Measurements from ENCODE around the gene TJP3.
A peak's percentile ranks its signal among the peaks of the same experiment; 100 is the strongest.

Gene TJP3

DNA sequence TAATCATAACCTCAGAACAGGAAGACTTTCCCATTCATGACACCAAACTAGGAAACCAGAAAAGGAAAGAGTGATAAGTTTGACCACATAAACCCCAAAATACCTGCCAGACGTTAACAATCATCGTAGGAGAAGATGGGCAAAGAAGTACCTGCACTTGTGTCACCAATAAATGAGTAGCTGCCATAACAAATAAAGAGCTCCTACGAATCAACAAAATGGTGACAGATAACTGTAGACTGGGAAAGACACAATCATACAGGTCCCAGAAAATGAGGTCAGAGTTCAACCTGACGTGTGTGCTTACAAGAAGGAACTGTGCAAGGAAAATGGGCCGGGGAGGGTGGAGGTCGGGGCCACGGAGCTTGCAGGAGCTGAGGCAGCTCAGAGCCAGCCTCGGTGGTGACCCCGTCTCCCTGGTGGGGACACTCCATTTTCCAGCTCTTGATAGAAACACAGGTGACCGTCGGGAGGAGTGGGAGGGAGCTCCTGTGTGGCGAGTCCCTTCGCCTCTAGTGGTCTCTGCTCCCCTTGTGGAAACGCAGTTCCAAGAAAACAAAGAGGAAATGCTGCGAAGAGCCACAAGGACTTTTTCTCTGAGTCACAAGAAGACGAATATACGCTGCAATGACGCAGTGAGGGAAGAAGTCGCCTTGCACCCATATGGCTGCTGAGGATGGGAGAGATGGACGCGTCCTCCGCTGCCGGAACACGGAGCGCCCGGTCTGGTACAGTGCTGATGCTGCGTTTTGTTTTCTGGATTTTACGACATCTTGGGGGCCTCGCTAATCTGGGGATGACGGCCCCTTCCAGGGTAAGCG is 17.4 kb upstream of the TJP3 start:
- no peak for DNase-seq (ENCODE audit: low read depth in 2 of 2, low spot score in 1 of 2)

GRCh38 chr19:3691372-3691716 is 16.8 kb upstream of the TJP3 start:
- no peak for DNase-seq (ENCODE audit: low read depth in 2 of 2, low spot score in 1 of 2)

DNA sequence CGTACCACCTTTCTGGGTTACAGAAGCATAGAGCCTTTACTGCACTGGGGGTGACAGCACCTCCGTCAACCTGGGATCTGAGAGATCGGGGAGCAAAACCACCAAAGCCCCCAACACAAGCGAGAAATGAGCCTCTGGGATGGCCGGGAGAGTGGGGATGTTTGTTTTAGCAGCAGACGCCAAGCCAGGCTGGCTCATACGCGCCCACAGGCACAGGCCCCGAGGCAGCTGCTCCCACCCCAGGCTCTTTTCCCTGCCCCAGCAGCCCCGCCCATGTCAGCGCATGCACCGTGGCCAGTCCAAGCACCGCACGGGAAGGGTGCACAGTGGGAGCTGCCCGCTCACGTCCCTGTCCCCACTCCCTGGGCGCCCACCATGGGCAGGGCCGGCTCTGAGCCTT is 16.5 kb upstream of the TJP3 start:
- no peak for DNase-seq (ENCODE audit: low read depth in 2 of 2, low spot score in 1 of 2)

DNA sequence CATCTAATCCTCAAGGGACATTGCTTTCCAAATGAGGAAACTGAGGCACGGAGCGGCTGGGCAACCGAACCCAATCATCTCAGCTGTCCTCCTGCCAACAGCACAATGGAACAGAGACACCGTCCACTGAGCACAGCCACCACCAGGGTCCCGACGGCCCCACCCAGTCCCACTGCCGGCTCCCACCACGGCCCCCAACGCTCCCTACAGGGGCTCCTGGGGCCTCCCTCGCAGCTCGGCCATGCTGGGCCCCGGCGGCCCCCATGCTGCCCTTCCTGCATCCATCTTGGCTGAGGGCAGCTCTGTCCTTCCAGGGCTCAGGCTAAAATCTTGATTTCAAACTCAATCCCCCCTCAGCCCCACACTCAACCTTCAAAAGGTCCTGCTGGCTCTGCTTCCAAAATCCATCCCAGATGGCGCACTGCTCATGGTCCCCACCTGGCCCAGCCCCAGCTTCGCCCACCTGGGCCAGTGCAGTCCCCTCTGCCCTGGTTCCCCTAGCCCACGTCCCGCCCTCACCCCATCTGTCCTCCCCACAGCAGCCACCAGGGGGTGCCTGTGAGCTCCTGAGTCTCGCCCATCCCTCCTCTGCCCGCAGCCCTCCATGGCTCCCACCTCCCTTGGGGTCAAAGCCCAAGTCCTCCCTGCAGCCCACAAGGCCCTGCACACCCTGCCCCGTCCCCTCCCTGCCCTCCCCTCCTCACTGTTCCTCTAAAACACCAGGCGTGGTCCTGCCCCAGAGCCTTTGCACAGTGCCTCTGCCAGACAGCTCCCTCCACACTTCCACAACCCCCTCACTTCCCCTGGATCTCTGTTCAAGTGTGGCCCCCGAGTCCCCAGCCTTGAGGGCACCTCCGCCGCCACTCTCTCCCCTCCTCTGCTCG is 15.8 kb upstream of the TJP3 start:
- peak in 1 of 2 donors; percentile 31 for DNase-seq (ENCODE audit: low read depth in 2 of 2, low spot score in 1 of 2)

- no peak for DNase-seq (ENCODE audit: low read depth in 2 of 2, low spot score in 1 of 2)
Measured at GRCh38 chr19:3693025-3693925, 14.9 kb upstream of the TJP3 start.

- DNase-seq (ENCODE audit: low read depth in 2 of 2, low spot score in 1 of 2): no peak
Measured at GRCh38 chr19:3694361-3695123, 13.6 kb upstream of the TJP3 start.

DNA sequence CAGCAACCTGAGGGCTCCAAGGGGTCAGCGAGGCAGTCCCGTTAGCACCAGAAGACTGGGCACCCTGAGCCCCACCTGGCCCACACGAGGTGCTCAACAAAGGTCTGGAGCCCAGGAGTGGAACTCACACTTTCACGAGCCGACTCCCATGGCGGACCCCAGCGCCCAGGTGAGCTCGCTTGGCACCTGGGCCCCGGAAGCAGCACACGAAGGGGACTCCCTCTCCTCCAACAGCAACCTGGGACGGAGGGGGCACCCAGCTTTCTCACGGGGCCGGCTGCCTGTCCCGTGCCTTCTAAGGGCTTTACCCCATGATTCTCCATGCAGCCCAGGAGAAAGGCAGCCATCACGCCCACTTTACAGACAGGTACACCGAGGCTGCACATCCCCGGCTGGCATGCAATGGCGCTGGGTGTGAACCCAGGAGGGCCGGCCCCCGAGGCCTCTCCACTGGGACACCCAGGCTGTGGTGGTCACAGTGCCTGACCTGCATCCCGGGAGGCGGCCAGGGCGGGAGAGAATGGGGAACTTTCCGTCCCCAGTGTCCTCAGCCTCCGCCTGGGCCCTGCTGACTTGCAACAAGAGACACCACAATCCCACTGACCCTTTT is 13.0 kb upstream of the TJP3 start:
- DNase-seq (ENCODE audit: low read depth in 2 of 2, low spot score in 1 of 2): no peak

DNA sequence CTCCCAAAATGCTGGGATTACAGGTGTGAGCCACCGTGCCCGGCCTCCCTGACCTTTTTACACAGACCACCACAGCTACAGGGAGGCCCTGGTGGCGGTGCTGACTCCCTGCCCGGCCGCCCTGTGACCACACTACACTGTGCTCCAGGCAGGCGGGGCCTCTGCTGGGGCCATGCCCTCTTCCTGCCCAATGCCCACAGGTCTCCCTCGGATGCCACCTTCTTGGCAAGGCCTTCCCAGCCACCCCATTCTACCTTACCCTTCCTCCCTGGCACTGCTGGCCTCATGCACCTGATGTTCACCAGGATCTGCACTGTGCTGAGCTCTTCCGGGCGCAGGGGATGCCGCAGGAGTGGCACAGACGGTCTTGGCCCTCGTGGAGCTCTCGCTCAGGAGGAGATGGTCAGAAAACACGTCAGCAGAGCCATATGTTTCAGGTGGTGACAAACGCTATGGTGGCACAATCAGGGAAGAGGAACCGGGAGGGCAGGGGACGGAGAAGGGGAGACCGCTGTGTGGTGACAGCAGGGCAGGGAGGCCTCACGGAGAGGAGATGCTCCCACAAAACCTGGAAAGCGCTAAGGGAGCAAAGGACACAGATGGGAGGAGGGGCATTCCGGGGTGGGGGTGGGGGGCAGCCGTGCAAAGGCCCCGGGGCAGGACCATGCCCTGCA is 12.1 kb upstream of the TJP3 start:
- DNase-seq (ENCODE audit: low read depth in 2 of 2, low spot score in 1 of 2): no peak

GRCh38 chr19:3696660-3696995 is 11.6 kb upstream of the TJP3 start:
- DNase-seq (ENCODE audit: low read depth in 2 of 2, low spot score in 1 of 2): no peak

GRCh38 chr19:3697094-3697493 is 11.1 kb upstream of the TJP3 start:
- DNase-seq (ENCODE audit: low read depth in 2 of 2, low spot score in 1 of 2): no peak

- DNase-seq (ENCODE audit: low read depth in 2 of 2, low spot score in 1 of 2): no peak
Measured at GRCh38 chr19:3697671-3698385, 10.4 kb upstream of the TJP3 start.

- DNase-seq (ENCODE audit: low read depth in 2 of 2, low spot score in 1 of 2): no peak
Measured at GRCh38 chr19:3698386-3698950, 9.7 kb upstream of the TJP3 start.

- DNase-seq (ENCODE audit: low read depth in 2 of 2, low spot score in 1 of 2): no peak
Measured at GRCh38 chr19:3698974-3699740, 9.0 kb upstream of the TJP3 start.

- DNase-seq (ENCODE audit: low read depth in 2 of 2, low spot score in 1 of 2): no peak
Measured at GRCh38 chr19:3699741-3700241, 8.4 kb upstream of the TJP3 start.

DNA sequence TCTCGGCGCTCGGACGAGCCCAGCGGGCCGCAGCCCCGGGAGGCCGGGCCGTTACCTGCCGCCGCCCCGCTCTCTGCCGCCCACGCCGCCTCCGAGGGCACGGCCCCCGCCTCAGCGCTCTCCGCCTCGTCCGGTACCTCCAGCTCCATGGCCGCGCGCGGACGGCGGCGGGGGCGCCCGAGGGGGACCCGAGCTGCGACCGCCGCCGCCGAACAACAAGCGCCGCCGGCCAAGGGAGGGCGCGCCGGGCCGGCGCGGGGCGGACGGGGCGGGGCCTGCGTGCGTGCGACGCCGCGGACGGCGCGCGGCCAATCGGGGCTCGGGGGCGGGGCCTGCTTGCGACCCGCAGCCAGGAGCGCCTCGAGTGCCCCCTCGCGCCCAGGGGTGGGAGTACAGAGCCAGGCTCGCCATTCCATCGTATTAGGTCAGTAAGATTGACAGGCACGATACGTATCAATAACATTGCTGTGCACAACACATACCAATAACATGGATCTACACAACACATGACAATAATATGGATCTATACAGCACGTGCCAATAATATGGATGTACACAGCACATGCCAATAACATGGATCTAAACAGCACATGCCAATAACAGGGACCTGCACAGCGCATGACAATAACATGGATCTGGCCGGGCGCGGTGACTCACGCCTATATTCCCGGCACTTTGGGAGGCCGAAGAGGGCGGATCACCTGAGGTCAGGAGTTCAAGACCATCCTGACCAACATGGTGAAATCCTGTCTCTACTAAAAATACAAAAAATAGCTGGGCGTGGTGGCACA is 7.7 kb upstream of the TJP3 start, which contains the start of gene PIP5K1C:
Gene PIP5K1C (minus strand): TSS at position 227 of the 791 bp plus-strand sequence. CDS start 78 bp downstream, at position 149.
- peak; percentile 86 to 87 for DNase-seq (ENCODE audit: low read depth in 2 of 2, low spot score in 1 of 2)

GRCh38 chr19:3701200-3701599 is 7.0 kb upstream of the TJP3 start:
- DNase-seq (ENCODE audit: low read depth in 2 of 2, low spot score in 1 of 2): no peak

- DNase-seq (ENCODE audit: low read depth in 2 of 2, low spot score in 1 of 2): no peak
Measured at GRCh38 chr19:3707868-3708206, 347 bp upstream of the TJP3 start.

Measured in stimulated activated CD8-positive, alpha-beta memory T cell treated with anti-CD3 and anti-CD28 coated beads, Interleukin-4, amount 100 ng/mL, for 1 hour (primary cell).